ENCODE data around the gene CCDC85B. TPM values are rescaled to one million over a fixed set of nuclear protein-coding genes. Genes with fewer than 3 reads are reported as not detected.

CCDC85B gene
- total and polyA plus RNA-seq, 2 of the 13 experiments (the other 11 are each of a cell fraction or from before 2014, with no cell fraction given), result 8.2 to 19.5 TPM

- no peak for TF ChIP-seq ZNF839 (CRISPR knock-in tag; IDR thresholded peaks at IDR 0.05; ENCODE audit: borderline replicate concordance)
- TF ChIP-seq TRIM24 (CRISPR knock-in tag; IDR thresholded peaks at IDR 0.05), result no peak
- TF ChIP-seq TBL1XR1 (IDR thresholded peaks at IDR 0.05; ENCODE audit: borderline replicate concordance, low read length, partially characterized antibody), result peak; percentile 57
- peak; percentile 65; the same call in 1 of the 2 replicates for TF ChIP-seq ZNF33B (CRISPR knock-in tag; IDR thresholded peaks at IDR 0.05)
- TF ChIP-seq ZMYM2 (CRISPR knock-in tag; IDR thresholded peaks at IDR 0.05), result no peak
- TF ChIP-seq ZNF569 (CRISPR knock-in tag; IDR thresholded peaks at IDR 0.05; ENCODE audit: borderline replicate concordance), result no peak
- peak; percentile 52; the same call in 1 of the 2 replicates for TF ChIP-seq ZNF652 (CRISPR knock-in tag; IDR thresholded peaks at IDR 0.05; ENCODE audit: borderline replicate concordance, low read depth)
- TF ChIP-seq YY1 (IDR thresholded peaks at IDR 0.05; ENCODE audit: insufficient read depth, insufficient replicate concordance, low read depth, low read length), result no peak
- 0 out of 2 replicates have a peak, but pooled peaks have one; percentile 17 for TF ChIP-seq CTCF (CRISPR knock-in tag; IDR thresholded peaks at IDR 0.05)
- no peak for TF ChIP-seq SNAPC5 (CRISPR knock-in tag; IDR thresholded peaks at IDR 0.05; ENCODE audit: borderline replicate concordance)
- TF ChIP-seq MTA3 (CRISPR knock-in tag; IDR thresholded peaks at IDR 0.05), result no peak
- TF ChIP-seq ZNF782 (CRISPR knock-in tag; IDR thresholded peaks at IDR 0.05; ENCODE audit: borderline replicate concordance), result peak; percentile 68; the same call in 1 of the 2 replicates
- TF ChIP-seq SP140L (CRISPR knock-in tag; IDR thresholded peaks at IDR 0.05; ENCODE audit: borderline replicate concordance), result no peak
- TF ChIP-seq BCLAF1 (IDR thresholded peaks at IDR 0.05), result no peak
- no peak for TF ChIP-seq ZKSCAN1 (IDR thresholded peaks at IDR 0.05; ENCODE audit: low read length)
- TF ChIP-seq ZNF136 (CRISPR knock-in tag; IDR thresholded peaks at IDR 0.05; ENCODE audit: low read depth), result no peak
- TF ChIP-seq ZNF879 (CRISPR knock-in tag; IDR thresholded peaks at IDR 0.05), result no peak
- TF ChIP-seq ZFP36L2 (CRISPR knock-in tag; IDR thresholded peaks at IDR 0.05), result no peak; the same call in 1 of the 2 replicates
- TF ChIP-seq NFIB (CRISPR knock-in tag; IDR thresholded peaks at IDR 0.05; ENCODE audit: borderline replicate concordance), result no peak
- TF ChIP-seq MEF2D (CRISPR knock-in tag; IDR thresholded peaks at IDR 0.05), result no peak; the same call in 1 of the 2 replicates
- TF ChIP-seq MEIS2 (CRISPR knock-in tag; IDR thresholded peaks at IDR 0.05), result peak; percentile 71; the same call in 1 of the 2 replicates
- TF ChIP-seq SRF (IDR thresholded peaks at IDR 0.05; ENCODE audit: low read depth, low read length), result peak; percentile 60; the same call in 1 of the 2 replicates
- TF ChIP-seq GRHL1 (CRISPR knock-in tag; conservative IDR thresholded peaks at IDR 0.05), result no peak
- TF ChIP-seq ZBTB7B (CRISPR knock-in tag; IDR thresholded peaks at IDR 0.05), result peak; percentile 87
- no peak for TF ChIP-seq CC2D1A (CRISPR knock-in tag; IDR thresholded peaks at IDR 0.05)
- no peak for TF ChIP-seq ZNF501 (CRISPR knock-in tag; IDR thresholded peaks at IDR 0.05)
These were observed 28.7 kb downstream of the CCDC85B start, which contains the start of gene DRAP1 (continued) for GRCh38 chr11:65919141-65919572.

All from HepG2 (cell line).